Epithelial cell of proximal tubule (primary cell): Measurements from ENCODE around the gene ELOVL4. TPM values are rescaled to one million over a fixed set of nuclear protein-coding genes. Genes with fewer than 3 reads are reported as not detected.

Source experiments
- DNase-seq: peaks from one replicate; pipeline ENCODE4 v3.0.0-alpha.2; 2011; ENCODE audit warnings: low read depth
- H3K4me3 ChIP-seq: 2 replicates; pipeline ENCODE4 v1.5.1; 2011; ENCODE audit warnings: low read depth, mild to moderate bottlenecking, low read length
- CTCF ChIP-seq: conservative IDR thresholded peaks from 2 replicates; pipeline ENCODE4 v1.5.1; 2012; ENCODE audit warnings: low read depth, mild to moderate bottlenecking, low read length
- total RNA-seq: library from RNA; depleted of rRNA; stranded (reverse); fragments of >200 nt; gene quantifications from 2 replicates; pipeline ENCODE4 v1.2.3, GENCODE V29; 2015

The ELOVL4 gene
- total RNA-seq, 1 donor from 2014 or later, result 2.1 TPM

DNA sequence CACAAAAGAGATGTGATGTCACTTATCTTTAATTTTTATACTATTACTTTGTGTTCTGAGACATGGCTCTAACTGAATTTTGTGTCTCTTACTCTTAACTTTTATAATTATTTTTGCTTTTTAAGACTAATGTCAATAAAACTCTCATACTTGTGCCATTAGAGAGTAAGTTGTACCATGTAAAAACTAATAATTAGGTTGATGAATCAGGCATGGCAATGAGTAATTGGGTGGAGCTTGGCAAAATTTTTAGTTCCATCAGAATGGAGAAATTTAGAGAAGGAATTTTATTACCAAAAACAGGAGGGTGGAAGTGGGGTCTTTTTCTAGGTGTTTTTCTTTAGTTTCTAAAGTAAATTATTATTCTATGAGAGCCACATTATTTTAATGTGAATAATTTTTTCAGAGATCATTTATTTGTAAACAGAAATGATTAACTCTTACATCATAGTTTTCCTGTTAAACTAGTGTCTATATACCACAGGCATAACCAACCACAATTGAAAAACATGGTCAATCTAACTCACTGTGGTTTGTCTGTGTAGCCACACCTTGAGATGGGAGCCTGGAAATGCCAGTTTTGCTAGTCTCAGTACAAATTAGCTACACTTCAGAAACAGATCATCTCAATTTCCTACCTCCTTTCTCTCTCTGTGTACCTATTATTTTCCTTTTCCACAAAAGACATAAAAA, 51.8 kb downstream of the ELOVL4 start:
- DNase-seq, result no peak
- no peak for TF ChIP-seq CTCF
- no peak overlapping the region for H3K4me3 ChIP-seq

DNA sequence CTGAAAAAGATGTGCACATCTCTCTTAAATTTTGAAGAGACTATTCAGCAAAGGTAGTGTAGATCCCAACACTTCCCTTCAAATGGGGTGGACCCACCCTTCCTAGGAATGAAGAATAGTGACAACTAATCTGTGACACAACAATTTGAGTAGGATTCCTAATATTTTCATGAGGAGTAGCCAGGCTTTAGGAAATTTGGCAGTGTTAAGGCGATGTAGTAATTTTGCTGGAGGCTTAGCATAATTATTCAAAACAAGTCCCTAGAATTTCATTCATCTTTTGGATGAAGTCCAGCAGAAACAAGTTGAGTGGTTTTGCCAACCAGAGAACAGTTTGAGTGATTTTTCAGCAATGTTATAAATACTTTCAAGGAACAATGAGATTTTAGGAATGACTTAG, 52.4 kb downstream of the ELOVL4 start:
- TF ChIP-seq CTCF, result no peak
- H3K4me3 ChIP-seq, result no peak overlapping the region
- no peak for DNase-seq

DNA sequence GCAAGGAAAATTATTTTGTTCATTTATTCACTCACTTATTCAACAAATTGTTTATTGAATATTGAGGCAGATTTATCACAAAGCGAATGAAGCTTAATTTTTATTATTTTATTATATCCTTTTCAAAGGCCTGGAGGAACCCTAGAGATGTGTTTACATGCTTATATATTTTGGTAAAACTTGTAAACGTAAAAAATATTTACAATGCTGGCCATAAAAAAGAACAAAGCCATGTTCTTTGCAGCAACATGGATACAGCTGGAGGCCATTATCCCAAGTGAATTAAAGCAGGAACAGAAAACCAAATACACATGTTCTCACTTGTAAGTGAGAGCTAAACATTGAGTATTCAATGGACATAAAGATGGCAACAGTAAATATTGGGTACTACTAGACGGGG, 58.8 kb downstream of the ELOVL4 start:
- DNase-seq, result no peak
- H3K4me3 ChIP-seq, result no peak overlapping the region
- TF ChIP-seq CTCF, result no peak

- no peak for DNase-seq
- H3K4me3 ChIP-seq, result no peak overlapping the region
- no peak for TF ChIP-seq CTCF
Measured at GRCh38 chr6:79878142-79878748, 69.1 kb downstream of the ELOVL4 start.

- H3K4me3 ChIP-seq, result no peak overlapping the region
- no peak for DNase-seq
- no peak for TF ChIP-seq CTCF
Measured at GRCh38 chr6:79874531-79875134, 72.7 kb downstream of the ELOVL4 start.

GRCh38 chr6:79872986-79873385, 74.4 kb downstream of the ELOVL4 start:
- no peak for TF ChIP-seq CTCF
- no peak overlapping the region for H3K4me3 ChIP-seq
- DNase-seq, result peak; percentile 57

GRCh38 chr6:79872303-79872702, 75.0 kb downstream of the ELOVL4 start:
- no peak for TF ChIP-seq CTCF
- no peak for DNase-seq
- no peak overlapping the region for H3K4me3 ChIP-seq
